Activated T-helper 1 cell treated with anti-CD3 and anti-CD28 coated beads, Interleukin-2, amount 50 U/mL, for 16 hours (primary cell): ENCODE results near the gene MATK.
"Not testable (repeated sequence)": the region's sequence is repeated elsewhere in the genome, so short reads cannot be mapped to it uniquely, and the experiment has no call there.

Experiments used
- DNase-seq, 2 donors: peaks; one replicate each; pipeline ENCODE4 v3.0.0-alpha.2; 2020; ENCODE audit warnings: low read depth in 1 of 2, low spot score in 1 of 2

Gene MATK

DNA sequence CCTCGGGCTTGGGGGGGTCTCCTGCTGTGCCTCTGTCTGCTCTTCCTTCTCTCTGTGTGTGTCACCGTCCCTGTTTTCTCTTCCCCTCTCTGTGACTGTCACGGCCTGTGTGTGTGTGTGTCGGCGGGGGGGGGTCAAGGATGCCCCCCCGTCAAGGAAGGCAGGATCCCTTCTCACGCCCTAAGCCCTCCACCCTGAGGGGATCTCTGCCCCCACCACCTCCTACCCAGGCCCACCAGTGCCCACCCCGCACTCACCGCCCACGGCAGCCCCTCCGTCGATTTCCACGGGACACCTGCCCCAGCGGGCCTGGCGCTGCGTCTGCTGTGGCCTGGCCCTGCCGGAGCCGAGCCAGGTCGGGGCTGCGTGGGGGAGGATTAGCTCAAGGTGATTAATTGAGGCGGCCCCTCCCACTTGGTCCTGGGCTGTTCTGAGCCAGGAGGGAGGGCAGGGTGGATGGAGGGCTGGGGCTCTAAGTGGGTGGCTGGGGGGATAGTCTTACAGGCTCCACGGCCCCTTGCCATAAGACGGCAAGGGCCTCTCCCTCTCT, 14.2 kb downstream of the MATK start, which contains the start of gene RAX2:
Gene RAX2, minus strand, starts transcription at position 323 of the 550 bp plus-strand sequence. CDS start 486 bp downstream, outside the sequence.
- no peak for DNase-seq

DNA sequence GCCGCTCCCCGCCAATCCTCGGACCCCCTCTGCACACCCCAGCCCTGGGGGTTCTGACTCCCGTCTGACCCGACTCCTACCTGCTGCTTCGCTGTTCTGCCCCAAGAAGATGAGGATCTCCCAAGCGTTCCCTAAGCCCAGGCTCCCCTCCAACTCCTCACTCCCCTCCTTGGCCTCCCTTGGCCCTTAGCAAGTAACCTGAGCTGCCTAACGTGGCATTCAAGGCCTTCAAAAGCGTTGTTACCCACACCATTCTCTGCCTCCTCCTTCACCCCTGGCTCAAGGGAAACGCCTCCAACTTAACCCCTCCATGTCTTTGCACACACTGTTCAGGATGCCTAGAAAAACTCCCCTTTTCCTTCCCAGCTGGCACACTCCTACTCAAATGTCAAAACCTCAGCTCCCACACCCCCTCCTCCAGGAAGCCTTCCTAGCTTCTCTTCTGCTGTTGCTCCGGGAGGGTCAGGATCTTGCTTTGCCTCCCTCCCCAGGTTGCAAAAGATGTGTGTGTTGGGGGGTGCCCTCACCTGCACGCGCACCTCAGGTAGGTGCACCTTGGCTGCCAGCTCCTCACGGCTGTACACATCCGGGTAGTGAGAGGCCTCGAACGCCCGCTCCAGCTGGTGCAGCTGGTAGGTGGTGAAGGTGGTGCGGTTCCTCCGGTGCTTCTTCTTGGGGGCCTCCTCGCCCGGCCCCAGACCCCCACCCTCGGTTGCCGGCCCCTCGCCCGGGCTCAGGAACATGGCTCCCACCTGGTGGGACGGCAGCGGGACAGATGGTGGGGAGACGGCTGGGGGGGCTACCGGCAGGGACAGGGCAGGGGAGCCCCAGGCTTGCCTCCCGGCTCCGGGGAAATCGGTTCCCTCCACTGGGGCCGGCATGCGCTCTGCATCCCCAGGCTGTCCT, 14.9 kb downstream of the MATK start:
- DNase-seq, result no peak

DNA sequence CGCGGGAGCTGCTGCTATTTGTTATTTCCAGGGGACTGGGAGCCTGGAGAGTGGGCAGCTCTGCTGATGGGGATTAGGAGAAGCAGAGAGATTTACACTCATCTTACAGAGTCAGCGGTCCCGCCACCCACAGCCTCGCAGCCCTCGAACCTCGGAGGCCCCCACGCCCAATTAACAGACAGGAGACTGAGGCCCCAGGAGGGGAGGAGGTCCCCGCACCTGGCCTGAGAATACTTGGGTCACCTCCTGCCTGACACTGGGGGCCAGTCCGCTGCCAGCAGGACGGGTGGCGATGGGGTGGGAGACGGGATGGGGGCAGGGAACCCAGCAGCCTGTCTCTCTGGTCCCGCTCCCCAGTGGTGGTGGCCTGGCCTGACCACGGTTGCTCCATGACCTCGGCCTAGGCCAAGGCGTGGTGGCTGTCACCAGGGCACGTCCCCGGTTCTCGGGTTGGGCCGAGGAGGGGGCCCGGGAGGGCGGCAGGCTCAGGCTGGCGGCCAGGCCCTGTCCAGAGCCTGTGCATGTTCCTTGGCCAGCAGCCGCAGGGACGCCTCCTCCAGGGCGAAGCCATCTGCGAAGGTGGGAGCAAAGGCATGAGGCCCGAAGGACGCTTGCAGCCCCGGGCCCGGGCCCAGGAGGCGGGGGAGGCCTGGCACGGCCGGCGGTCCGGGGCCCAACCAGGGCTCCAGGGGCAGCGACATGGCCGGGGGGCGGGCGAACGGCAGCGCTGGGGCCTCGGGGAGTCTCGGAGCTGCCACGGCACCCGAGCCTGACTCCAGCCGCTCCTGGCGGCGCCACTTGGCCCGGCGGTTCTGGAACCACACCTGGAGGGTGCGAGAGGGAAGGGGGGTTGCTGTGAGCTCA, 15.8 kb downstream of the MATK start:
- no peak for DNase-seq

DNA sequence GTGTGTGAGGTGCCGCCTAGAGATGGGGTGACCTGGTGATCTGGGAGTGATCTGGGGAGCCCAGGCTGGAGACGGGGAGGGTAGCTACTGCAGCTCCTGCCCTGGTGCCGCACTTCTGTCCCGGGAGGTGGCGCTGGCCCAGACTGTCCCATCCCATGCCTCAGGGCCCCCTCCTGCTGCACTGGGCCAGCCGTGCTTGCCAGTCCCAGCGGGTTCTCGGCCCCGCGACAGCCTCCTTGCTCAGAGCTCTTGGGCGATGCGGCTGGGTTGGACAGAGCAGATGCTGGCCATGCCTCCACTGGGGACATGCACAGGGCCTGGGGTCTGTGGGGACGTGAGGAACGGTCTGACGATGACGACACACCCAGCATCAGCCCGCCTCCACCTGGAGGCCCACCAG, 16.7 kb downstream of the MATK start:
- DNase-seq, result no peak

DNA sequence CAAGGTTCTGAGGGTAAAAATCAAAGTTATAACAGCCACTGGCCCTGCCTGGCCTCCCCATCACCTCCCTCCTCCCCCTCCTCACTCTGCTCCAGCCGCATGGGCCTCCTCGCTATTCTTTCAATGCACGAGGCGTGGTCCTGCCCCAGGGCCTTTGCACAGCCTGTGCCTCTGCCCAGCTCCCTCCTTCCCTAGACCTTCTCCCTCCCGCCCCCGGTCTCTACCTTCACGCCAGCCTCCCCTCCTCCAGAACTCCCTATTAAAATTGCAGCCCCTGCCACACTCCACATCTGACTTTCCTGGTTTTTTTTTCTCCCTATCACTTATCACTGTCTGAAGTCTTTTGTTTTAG, 17.5 kb downstream of the MATK start:
- no peak for DNase-seq

DNA sequence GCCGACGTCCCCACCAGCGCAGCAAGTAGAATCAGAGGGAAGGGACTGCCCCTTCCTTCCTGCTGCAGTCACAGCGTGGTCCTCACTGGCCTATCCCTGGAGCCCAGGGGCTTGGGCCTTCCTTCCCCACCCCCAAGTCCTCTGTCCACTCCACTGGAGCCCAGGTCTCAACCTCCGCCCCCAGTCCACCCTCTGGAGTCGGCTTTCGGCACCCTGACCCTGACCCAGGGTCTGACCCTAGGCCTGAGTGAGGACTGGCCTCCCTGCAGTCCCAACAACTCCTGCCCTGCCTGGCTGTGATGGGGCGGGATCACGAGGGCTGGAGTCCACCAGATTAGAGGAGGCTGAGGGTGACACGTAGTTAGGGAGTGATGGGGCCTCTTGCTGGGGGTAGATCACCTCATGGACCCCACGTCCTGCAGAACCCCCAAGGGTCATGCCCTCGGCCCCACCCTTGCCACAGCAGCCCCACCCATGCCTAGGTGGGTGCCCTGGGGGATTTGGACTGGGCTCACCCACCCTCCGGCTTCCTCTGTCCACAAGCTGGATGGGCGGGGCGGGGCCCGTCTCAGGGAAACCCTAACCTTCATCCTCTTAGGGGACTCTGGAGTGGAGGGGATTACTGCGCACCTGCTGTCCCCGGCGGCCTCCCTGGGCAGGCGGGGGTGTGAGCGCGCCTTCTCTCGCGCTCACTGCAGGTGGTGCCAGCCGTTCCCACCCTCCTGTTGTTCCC, 18.0 kb downstream of the MATK start:
- DNase-seq, result no peak

DNA sequence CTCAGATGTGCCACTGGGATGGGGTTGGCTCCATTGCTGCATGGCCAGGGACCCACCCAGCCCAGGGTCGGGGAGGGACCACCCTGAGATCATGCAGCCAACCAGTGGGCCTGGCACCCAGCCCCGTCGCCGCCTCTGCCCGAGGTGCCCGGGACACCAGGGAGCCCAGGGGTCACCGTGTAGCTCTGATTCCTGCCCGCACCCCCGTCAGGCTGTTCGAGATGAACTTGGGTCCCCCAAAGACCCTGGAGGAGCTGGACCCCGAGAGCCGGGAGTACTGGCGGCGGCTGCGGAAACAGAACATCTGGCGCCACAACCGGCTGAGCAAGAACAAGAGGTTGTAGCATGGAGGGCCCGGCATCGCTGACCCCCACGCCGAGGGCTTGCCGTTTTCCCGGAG, 19.1 kb downstream of the MATK start:
- DNase-seq, result no peak

DNA sequence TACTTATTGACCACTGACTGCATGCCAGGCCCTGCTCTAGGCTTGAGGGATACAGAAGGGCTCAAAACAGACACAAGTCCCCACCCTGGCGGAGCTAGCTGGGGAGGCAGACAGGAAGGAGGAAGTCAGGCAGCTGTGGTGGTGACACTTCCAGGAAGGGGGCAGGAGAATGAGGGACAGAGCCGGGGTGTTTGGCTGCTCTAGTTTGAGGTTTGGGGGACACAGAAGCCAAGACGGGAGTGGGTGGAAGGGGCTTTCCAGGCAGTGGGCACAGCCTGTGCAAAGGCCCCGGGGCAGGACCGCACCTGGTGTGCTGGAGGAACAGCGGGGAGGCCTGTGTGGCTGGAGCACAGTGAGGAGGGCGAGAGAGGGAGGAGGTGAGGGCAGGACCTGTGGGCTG, 19.7 kb downstream of the MATK start:
- no peak for DNase-seq

DNA sequence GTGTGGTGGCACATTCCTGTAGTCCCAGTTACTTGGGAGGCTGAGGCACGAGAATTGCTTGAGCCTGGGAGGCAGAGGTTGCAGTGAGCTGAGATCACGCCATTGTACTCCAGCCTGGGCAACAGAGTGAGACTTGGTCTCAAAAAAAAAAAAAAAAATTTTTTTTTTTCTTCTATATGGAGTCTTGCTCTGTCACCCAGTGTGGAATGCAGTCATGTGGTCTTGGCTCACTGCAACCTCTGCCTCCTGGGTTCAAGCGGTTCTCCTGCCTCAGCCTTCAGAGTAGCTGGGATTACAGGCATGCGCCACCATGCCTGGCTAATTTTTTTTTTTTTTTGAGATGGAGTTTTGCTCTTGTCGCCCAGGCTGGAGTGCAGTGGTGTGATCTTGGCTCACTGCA, 20.4 kb downstream of the MATK start:
- DNase-seq, result not testable (repeated sequence)

DNA sequence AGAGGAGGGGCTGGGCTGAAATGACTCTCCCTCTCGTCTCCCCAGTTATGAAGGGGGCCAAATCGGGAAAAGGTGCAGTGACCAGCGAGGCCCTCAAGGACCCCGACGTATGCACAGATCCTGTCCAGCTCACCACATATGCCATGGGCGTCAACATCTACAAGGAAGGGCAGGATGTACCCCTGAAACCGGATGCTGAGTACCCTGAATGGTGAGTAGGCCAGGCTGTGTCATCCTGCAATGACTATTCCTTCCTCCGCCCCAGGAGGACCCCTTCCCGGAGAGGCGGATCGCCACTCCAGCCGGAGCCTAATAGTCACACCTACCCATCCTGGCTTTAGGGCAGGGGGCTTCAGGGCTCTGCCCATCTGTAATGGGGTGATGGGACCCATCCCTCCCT, 21.1 kb downstream of the MATK start:
- DNase-seq, result no peak

DNA sequence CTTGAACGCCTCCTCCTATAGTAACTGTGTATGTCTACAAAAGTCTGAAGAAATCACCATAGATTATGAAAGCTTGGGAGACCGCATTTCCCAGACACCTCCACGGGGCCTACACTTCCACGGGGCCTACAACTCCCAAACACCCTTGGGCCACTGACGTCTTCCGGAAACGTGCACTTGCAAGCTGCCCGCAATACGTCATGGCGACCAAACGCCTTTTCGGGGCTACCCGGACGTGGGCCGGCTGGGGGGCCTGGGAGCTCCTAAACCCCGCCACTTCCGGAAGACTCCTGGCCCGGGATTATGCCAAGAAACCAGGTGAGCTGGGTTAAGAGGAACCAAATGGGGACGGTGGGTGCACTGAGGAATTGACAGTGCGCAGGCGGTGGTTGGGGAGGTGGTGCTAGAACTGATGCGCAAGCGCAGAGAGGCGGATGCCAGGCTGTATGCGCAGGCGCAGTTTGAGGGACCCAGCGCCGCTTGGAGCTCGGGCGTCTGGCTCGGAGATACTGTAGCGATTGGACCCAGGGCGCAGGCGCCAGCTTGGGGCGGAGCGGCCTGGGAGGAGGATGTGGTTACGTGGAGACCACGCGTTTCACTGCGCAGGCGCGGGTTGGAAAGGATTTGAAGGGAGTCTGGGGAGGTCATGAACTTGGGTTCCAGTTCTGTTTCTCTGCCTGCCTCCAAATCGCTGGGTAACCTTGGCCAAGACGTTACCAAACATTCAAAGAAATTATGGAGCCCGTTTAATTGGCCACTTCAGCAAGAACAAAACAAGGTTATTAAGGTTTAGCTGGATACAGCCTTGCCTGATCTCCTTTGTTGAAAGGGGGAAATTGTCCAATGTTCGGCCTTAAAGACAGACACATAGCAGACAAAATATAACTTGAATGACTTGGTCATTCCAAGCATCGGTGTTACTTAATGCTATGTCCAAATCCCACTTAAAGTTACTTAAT, 23.4 kb downstream of the MATK start, which contains the start of gene MRPL54:
Gene MRPL54, plus strand, starts transcription at position 182 of the 959 bp plus-strand sequence. Its CDS starts 19 bp downstream, at position 201.
- peak; percentile 97 to 99 for DNase-seq

DNA sequence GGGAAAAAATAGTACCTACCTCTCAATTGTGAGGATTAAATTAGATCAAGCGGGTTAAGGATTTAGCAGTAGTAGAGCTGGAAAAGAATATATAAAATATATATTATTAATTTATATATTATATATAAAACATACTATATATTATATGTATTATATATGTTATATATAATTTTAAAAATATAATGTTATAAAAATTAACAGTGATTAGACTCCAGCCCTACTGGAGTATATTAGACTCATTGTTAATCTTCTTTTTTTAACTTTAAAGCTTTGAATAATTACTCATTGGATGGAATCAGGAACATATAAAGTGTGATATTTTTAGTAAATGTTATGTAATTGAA, 24.1 kb downstream of the MATK start:
- no peak for DNase-seq

DNA sequence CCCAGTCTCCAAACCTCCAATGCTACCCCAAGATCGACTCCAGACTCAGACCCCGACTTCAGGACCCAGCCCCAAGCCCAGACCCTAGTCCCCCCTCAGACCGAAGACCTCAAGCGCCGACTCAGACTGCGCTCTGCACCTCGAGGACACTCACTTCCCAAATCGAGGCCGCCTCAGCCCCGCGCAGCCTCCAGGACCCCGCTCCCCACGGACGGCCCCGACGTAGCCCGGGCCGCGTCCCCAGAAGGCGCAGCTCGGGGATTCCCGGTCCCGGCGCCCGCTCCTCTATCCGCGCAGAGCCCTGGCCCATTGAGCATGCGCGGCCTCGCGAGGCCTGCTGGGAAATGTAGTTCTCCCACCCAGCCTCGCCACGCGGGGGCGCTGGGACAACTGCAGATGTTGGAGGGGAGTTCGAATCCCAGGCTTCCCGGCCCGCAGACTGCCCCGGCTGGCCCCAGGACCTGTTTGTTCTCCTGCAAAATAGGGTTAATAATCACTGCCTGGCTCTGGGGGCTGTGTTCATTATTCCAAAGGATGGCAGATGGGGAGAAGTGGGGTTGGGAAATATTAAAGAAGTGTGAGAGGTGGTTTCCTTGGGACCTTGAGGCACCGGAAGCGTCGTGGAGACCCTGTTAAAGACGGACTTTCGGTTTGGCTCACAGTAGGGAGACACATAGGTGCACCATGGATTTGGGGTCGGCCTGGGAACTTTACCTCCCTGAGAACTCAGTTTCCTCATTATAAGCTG, 24.6 kb downstream of the MATK start, which contains the start of gene APBA3:
Gene APBA3, minus strand, starts transcription at position 311 of the 748 bp plus-strand sequence. CDS start 1,428 bp downstream, outside the sequence.
- peak; percentile 94 to 95 for DNase-seq

DNA sequence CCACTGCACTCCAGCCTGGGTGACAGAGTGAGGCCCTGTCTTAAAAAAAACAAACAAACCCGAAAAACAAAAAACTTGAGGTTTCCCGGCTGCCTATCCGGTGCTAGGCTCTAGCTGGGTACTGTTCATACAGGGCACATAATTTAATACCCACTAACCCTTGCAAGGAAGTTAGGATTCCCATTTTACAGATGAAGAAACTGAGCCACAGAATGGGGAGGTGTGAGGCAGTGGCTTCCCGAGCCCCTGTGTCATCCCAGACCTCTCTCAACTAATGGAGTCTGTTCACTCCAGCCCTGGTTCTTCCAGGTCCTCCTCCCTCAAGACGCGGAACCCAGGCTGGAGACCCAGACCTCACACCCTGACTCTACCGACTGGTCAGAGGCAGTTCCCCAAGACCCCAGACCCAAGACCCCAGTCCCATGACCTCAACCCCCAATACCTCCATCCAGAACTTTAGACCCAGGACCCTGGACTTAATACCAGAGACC, 25.3 kb downstream of the MATK start:
- DNase-seq, result no peak

DNA sequence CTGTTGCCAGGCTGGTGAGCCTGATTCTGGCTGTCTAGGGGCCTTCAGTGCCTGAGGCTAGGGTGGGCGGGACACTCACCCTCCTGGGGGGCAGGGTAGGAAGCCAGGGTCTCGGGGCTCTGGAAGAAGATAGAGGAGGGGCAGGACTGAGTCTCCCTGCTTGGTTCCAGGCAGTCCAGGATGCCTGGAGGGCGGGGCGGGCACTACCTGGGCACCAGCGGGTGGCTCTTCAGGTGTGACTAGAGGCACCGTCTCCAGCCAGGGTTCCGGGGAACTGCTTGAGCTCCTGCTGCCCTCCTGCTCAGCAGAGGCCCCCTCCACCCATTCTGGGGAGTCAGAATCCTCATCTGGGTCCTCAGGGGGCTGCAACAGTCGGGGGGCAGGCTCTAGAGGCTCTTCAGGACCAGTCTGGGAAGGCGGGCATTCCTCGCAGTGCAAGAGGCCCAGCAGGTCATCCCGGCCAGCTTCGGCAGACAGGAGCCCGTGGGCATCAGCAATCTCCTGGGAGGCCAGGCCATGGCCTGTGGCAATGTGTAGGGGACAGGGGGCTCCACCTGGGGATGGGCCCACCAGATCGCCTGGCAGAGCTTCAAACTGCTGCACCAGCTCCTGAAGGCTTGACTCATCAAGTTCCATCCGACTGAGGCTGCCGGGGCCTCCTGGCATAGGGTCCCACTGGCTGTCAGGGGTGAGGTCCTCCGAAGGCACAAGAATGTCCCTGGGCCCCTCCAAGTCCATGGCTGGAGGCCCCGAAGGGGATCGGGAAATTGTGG, 26.5 kb downstream of the MATK start:
- DNase-seq, result no peak

DNA sequence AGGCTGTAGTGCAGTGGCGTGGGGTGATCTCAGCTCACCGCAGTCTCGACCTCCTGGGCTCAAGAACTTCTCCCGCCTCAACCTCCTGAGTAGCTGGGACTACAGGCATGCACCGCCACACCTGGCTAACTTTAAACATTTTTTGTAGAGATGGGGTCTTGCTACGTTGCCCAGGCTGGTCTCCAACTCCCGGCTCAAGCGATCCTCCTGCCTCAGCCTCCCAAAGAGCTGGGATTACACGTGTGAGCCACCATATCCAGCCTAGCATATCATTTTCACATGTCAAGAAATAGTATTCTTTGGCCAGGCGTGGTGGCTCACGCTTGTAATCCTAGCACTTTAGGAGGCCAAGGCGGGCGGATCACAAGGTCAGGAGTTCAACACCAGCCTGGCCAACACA, 27.9 kb downstream of the MATK start:
- not testable (repeated sequence) for DNase-seq

DNA sequence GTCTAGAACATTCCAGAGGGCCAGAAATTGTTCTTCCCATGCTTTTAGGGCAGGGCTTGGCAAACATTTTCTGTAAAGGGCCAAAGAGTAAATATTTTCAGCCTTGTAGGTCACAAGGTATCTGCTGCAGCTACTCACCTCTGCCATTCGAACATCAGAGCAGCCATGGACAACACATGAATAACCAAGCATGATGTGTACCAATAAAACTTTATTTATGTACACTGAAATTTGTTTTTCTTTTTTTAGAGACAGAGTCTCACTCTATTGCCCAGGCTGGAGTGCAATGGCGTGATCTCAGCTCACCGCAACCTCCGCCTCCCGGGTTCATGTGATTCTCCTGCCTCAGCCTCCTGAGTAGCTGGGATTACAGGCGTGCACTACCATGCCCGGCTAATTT, 28.5 kb downstream of the MATK start:
- DNase-seq, result not testable (repeated sequence)
